Measurements from ENCODE around the gene COG4.
A peak's percentile ranks its signal among the peaks of the same experiment; 100 is the strongest.

COG4 gene

GRCh38 chr16:70448075-70448474 lies 75.3 kb downstream of the COG4 start:
- Histone ChIP-seq H3K9me3 (ENCODE audit: control insufficient read depth, insufficient read depth, low read depth, low read length) (no peaks in the 10 kb centered on the region), H3K4me3 (ENCODE audit: low read depth, low read length) (no peak overlapping the region), H3K4me1 (ENCODE audit: control insufficient read depth, insufficient read depth, low read length) (no peaks in the 10 kb centered on the region), H3K36me3 (ENCODE audit: control insufficient read depth in 2 of 2, insufficient read depth in 1 of 2, low read length in 2 of 2) (no peaks in the 10 kb centered on the region), H3K27ac (ENCODE audit: extremely low read depth, low read depth, low read length) (no peak overlapping the region)
- ChIA-PET POLR2A (no interaction called here), CTCF (no interaction called here)
- peak; percentile 68; the same call in 1 of the 2 replicates for TF ChIP-seq ZNF121 (tag by site-specific recombination; IDR thresholded peaks at IDR 0.05)
- TF ChIP-seq ZNF837 (tag by site-specific recombination; IDR thresholded peaks at IDR 0.05): no peak
- TF ChIP-seq ZNF169 (tag by site-specific recombination; IDR thresholded peaks at IDR 0.05): no peak

GRCh38 chr16:70444249-70445063 lies 78.9 kb downstream of the COG4 start:
- CTCF ChIA-PET: no interaction called here
- no peaks in the 10 kb centered on the region; the same call in 1 of the 2 replicates for H3K4me1 ChIP-seq (ENCODE audit: control insufficient read depth, insufficient read depth, low read length)
- H3K36me3 ChIP-seq (ENCODE audit: control insufficient read depth in 2 of 2, insufficient read depth in 1 of 2, low read length in 2 of 2): no peaks in the 10 kb centered on the region
- H3K9me3 ChIP-seq (ENCODE audit: control insufficient read depth, insufficient read depth, low read depth, low read length): no peaks in the 10 kb centered on the region
- H3K4me3 ChIP-seq (ENCODE audit: low read depth, low read length): no peak overlapping the region
- TF ChIP-seq ZNF791 (tag by site-specific recombination; IDR thresholded peaks at IDR 0.05) (no peak), ZNF776 (tag by site-specific recombination; IDR thresholded peaks at IDR 0.05; ENCODE audit: borderline replicate concordance) (no peak), ZNF211 (tag by site-specific recombination; IDR thresholded peaks at IDR 0.05; ENCODE audit: low read depth) (no peak), ZNF747 (tag by site-specific recombination; IDR thresholded peaks at IDR 0.05) (no peak), ZBTB20 (tag by site-specific recombination; IDR thresholded peaks at IDR 0.05) (no peak), ZNF239 (tag by site-specific recombination; IDR thresholded peaks at IDR 0.05) (no peak), PRDM1 (tag by site-specific recombination; IDR thresholded peaks at IDR 0.05) (no peak), SCRT1 (tag by site-specific recombination; IDR thresholded peaks at IDR 0.05; ENCODE audit: borderline replicate concordance) (no peak), GLIS1 (tag by site-specific recombination; IDR thresholded peaks at IDR 0.05) (no peak), BCL11A (tag by site-specific recombination; IDR thresholded peaks at IDR 0.05; ENCODE audit: low read depth) (no peak), SETDB1 (IDR thresholded peaks at IDR 0.05; ENCODE audit: insufficient read length, low read length) (no peak), SP2 (tag by site-specific recombination; IDR thresholded peaks at IDR 0.05) (no peak), ZNF707 (tag by site-specific recombination; IDR thresholded peaks at IDR 0.05) (no peak)
- H3K27ac ChIP-seq (ENCODE audit: extremely low read depth, low read depth, low read length): no peak overlapping the region
- POLR2A ChIA-PET: no interaction called here

- H3K4me1 ChIP-seq (ENCODE audit: control insufficient read depth, insufficient read depth, low read length): no peaks in the 10 kb centered on the region; the same call in 1 of the 2 replicates
- no peak overlapping the region for H3K4me3 ChIP-seq (ENCODE audit: low read depth, low read length)
- ChIA-PET CTCF (interaction anchor here (0.5 to 0.6 kb wide), 2 partner anchors 38 to 74 kb away, joined by 4 to 5 read pairs; no protein-coding TSS in a partner anchor), POLR2A (interaction anchor here (0.7 to 6.0 kb wide), 3 partner anchors 10 to 61 kb away, joined by 3 to 31 read pairs (median 20); partner anchors contain the start of gene FCSK)
- no peak overlapping the region for H3K27ac ChIP-seq (ENCODE audit: extremely low read depth, low read depth, low read length)
- no peaks in the 10 kb centered on the region for H3K36me3 ChIP-seq (ENCODE audit: control insufficient read depth in 2 of 2, insufficient read depth in 1 of 2, low read length in 2 of 2)
- TF ChIP-seq ZNF121 (tag by site-specific recombination; IDR thresholded peaks at IDR 0.05) (peak; percentile 57), ZNF670 (tag by site-specific recombination; IDR thresholded peaks at IDR 0.05; ENCODE audit: low read depth) (no peak)
- H3K9me3 ChIP-seq (ENCODE audit: control insufficient read depth, insufficient read depth, low read depth, low read length): no peaks in the 10 kb centered on the region
These were observed 81.0 kb downstream of the COG4 start for GRCh38 chr16:70442344-70442743.

GRCh38 chr16:70441406-70441990 lies 81.9 kb downstream of the COG4 start:
- POLR2A ChIA-PET: interaction anchor here (6.0 kb wide), 1 partner anchor 13 kb away, joined by 31 read pairs; the partner anchor contains the start of gene FCSK
- TF ChIP-seq ZBTB49 (tag by site-specific recombination; IDR thresholded peaks at IDR 0.05; ENCODE audit: low read depth) (no peak), ZNF214 (tag by site-specific recombination; IDR thresholded peaks at IDR 0.05; ENCODE audit: borderline replicate concordance) (no peak), ZNF157 (tag by site-specific recombination; IDR thresholded peaks at IDR 0.05) (no peak), AEBP2 (tag by site-specific recombination; IDR thresholded peaks at IDR 0.05; ENCODE audit: borderline replicate concordance) (no peak), ZNF501 (tag by site-specific recombination; IDR thresholded peaks at IDR 0.05) (no peak), SALL2 (tag by site-specific recombination; IDR thresholded peaks at IDR 0.05; ENCODE audit: borderline replicate concordance) (no peak)
- CTCF ChIA-PET: interaction anchor here (0.8 kb wide), 1 partner anchor 19 kb away, joined by 3 read pairs; no protein-coding TSS in a partner anchor
- Histone ChIP-seq H3K4me1 (ENCODE audit: control insufficient read depth, insufficient read depth, low read length) (peaks cover 4% of the 10 kb centered on the region), H3K4me3 (ENCODE audit: low read depth, low read length) (no peak overlapping the region), H3K27ac (ENCODE audit: extremely low read depth, low read depth, low read length) (no peak overlapping the region), H3K36me3 (ENCODE audit: control insufficient read depth in 2 of 2, insufficient read depth in 1 of 2, low read length in 2 of 2) (no peaks in the 10 kb centered on the region), H3K9me3 (ENCODE audit: control insufficient read depth, insufficient read depth, low read depth, low read length) (no peaks in the 10 kb centered on the region)
